ENCODE data around the gene RUNX1.

DNA sequence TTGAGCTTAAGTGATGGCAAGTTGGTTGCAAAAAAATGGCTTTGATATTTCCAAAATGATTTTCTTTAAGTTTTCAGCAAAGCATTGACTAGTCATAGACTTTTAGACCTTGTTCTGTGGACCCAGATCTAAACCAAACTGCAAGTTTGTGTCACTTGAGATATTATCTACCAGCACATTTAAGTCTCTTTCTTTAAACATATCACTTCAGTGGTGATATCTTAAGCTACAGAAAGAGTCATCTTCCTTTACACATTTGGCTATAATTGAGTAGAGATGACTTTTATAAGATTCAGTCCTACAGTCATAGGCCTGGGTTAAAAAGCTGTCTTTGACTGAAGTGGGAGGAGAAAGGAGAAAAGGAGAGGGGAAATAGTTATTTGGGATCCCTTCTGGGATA, 95.2 kb downstream of the RUNX1 start:
- TF ChIP-seq CTCF (IDR thresholded peaks at IDR 0.05) (no peak), POLR2A (IDR thresholded peaks at IDR 0.05) (no peak)

All from right lobe of liver (tissue), 4 donors.